ENCODE data around the gene FHL2.

FHL2 gene

DNA sequence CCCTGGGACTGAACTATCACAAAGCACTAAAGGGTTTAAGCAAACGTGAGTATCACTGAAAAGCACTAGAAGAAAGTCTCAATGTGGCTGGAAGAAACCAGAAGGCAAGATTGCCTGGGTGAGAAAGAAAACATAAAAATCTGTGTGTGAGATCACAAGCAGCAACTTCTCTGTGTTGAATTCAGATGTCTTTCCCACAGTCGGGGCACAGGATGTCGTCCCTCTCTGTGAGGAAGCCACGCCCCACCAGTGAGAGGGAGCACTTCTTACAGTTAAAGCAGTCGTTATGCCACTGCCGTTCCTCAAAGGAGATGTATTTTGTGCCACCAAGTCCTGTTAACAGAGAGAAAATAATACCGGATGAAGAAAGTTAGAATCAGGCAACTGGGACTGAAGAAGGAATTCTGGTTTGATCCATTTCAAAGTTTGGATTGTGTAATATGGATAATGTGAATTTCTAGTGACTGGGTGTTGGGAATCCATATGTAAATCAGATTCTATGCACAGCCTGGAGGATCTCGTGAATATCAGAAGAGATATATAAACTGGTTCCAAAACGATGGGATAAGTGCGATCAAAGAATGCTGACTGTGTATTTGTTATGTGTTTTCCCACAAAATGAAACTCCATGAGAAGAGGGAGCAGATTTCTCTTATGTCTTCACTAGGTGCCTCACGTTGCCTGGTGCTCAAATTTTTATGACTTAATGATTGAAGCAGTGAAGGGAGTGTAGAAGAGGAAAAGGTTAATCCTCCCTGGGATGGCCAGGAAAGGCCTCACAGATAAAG is 37.6 kb downstream of the FHL2 start:
- no peak for DNase-seq
- Histone ChIP-seq H3K27me3 (ENCODE audit: insufficient read depth, low read depth, severe bottlenecking) (no peaks in the 10 kb centered on the region), H3K9me3 (ENCODE audit: severe bottlenecking) (no peaks in the 10 kb centered on the region), H3K27ac (no peak overlapping the region), H3K4me3 (ENCODE audit: low read depth, low read length) (no peak overlapping the region), H3K36me3 (peaks cover 26% of the 10 kb centered on the region)
- TF ChIP-seq, protein P1, sequence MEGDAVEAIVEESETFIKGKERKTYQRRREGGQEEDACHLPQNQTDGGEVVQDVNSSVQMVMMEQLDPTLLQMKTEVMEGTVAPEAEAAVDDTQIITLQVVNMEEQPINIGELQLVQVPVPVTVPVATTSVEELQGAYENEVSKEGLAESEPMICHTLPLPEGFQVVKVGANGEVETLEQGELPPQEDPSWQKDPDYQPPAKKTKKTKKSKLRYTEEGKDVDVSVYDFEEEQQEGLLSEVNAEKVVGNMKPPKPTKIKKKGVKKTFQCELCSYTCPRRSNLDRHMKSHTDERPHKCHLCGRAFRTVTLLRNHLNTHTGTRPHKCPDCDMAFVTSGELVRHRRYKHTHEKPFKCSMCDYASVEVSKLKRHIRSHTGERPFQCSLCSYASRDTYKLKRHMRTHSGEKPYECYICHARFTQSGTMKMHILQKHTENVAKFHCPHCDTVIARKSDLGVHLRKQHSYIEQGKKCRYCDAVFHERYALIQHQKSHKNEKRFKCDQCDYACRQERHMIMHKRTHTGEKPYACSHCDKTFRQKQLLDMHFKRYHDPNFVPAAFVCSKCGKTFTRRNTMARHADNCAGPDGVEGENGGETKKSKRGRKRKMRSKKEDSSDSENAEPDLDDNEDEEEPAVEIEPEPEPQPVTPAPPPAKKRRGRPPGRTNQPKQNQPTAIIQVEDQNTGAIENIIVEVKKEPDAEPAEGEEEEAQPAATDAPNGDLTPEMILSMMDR (IDR thresholded peaks at IDR 0.05; ENCODE audit: low read depth, low read length), result no peak

DNA sequence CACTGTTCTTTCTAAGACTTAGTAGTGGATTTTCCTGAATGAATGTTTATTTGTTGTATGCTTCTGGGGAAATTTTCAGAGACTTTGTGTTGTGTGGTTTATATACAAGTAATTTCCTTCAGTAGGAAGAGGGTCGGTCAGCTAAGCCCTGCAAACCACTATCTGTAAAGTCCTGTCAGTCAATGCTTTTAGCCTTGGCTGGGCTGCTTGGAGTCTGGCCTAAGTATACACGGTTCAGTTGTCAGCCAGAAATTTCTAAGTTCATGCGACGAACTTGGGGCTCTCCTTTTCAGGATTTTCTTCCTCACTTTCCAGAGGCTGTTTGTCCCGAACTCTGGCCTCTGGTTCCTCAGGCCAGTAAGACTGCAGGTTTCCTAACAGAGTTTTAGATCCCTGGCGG is 40.3 kb downstream of the FHL2 start:
- H3K36me3 ChIP-seq, result peaks cover 34% of the 10 kb centered on the region
- H3K27me3 ChIP-seq (ENCODE audit: insufficient read depth, low read depth, severe bottlenecking), result no peaks in the 10 kb centered on the region
- DNase-seq, result no peak
- no peak overlapping the region for H3K4me3 ChIP-seq (ENCODE audit: low read depth, low read length)
- H3K9me3 ChIP-seq (ENCODE audit: severe bottlenecking), result no peaks in the 10 kb centered on the region
- TF ChIP-seq, protein P1 (IDR thresholded peaks at IDR 0.05; ENCODE audit: low read depth, low read length), result no peak
- no peak overlapping the region for H3K27ac ChIP-seq

DNA sequence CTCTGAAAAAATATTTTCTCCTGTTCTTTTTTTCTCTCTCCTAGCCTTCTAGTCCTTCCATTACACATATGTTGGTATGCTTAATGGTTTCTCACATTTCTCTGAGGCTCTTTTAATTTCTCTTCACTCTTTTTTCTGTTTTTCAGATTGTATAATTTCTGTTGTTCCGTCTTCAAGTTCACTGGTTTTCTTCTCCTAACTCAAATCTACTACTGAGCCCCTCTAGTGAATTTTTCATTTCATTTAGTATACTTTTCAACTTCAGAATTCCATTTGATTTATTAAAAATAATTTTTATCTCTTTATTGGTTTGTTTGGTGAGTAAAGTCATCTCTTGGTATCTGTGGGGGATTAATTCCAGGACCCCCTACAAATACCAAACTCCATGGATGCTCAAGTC is 41.7 kb downstream of the FHL2 start:
- no peak overlapping the region for H3K27ac ChIP-seq
- DNase-seq, result no peak

DNA sequence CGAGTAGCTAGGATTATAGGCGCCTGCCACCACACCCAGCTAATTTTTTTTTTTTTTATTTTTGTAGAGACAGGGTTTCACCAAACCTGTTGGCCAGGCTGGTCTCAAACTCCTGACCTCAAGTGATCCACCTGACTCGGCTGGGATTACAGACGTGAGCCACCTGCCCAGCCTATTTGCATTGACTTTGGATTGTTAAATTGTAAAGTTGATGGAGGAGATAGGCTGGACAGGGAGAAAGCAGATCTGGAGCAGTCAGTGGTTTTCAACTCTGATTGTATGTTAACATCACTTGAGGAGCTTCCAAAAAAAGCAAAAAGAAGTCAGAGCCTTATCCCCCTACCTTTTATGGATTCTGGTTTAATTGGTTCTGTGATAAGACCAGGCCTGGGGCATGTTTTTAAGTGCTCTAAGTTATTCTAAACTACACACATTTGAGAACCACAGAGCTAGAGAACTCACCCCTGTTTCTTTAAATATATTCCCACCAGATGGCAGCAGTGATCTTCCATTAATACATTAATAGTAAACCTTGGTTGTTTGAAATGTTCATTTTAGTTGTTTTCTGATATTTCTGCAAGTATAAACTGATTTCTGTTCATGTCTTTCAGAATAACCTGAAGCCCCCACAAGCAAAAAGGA is 54.0 kb downstream of the FHL2 start:
- no peak overlapping the region for H3K4me3 ChIP-seq (ENCODE audit: low read depth, low read length)
- no peak for DNase-seq
- TF ChIP-seq, protein P1 (IDR thresholded peaks at IDR 0.05; ENCODE audit: low read depth, low read length), result no peak
- H3K9me3 ChIP-seq (ENCODE audit: severe bottlenecking), result no peaks in the 10 kb centered on the region
- H3K36me3 ChIP-seq, result peaks cover 85% of the 10 kb centered on the region
- H3K27me3 ChIP-seq (ENCODE audit: insufficient read depth, low read depth, severe bottlenecking), result no peaks in the 10 kb centered on the region
- H3K27ac ChIP-seq, result no peak overlapping the region

More for the DNA sequence above, 41.7 kb downstream of the FHL2 start:
- TF ChIP-seq, protein P1 (IDR thresholded peaks at IDR 0.05; ENCODE audit: low read depth, low read length), result no peak
- H3K27me3 ChIP-seq (ENCODE audit: insufficient read depth, low read depth, severe bottlenecking), result no peaks in the 10 kb centered on the region
- peaks cover 34% of the 10 kb centered on the region for H3K36me3 ChIP-seq
- H3K9me3 ChIP-seq (ENCODE audit: severe bottlenecking), result no peaks in the 10 kb centered on the region
- no peak overlapping the region for H3K4me3 ChIP-seq (ENCODE audit: low read depth, low read length)

DNA sequence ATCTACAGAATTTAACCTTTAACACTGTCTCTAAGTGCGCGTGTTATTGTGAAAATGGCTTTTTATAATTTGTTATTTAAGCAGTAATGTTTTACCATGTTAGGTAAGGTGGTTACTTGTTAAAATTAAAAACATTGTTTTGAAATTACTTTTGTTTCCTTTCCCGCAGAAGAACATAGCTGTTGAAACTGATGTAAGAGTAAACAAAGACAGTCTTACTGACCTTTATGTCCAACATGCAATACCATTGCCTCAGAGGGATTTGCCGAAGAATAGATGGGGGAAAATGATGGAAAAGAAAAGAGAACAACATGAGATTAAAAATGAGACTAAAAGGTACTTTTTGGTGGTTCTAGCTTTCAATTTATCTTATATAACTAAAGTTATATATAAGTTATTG is 59.4 kb downstream of the FHL2 start:
- TF ChIP-seq, protein P1 (IDR thresholded peaks at IDR 0.05; ENCODE audit: low read depth, low read length), result no peak
- H3K27ac ChIP-seq, result no peak overlapping the region
- H3K4me3 ChIP-seq (ENCODE audit: low read depth, low read length), result no peak overlapping the region
- no peaks in the 10 kb centered on the region for H3K27me3 ChIP-seq (ENCODE audit: insufficient read depth, low read depth, severe bottlenecking)
- no peak for DNase-seq
- no peaks in the 10 kb centered on the region for H3K9me3 ChIP-seq (ENCODE audit: severe bottlenecking)
- H3K36me3 ChIP-seq, result peaks cover 50% of the 10 kb centered on the region

Data from WERI-Rb-1 (cell line).